DND-41 (cell line): ENCODE measurements around the gene KCNIP1.

Experiments used
- ATAC-seq: fragments of 200-7000 bp; cut with Tn5 transposase; 3 replicates; pipeline ENCODE4 v1.9.1; 2021; ENCODE audit warnings: low read depth; ENCODE audit not compliant: insufficient read depth
- DNase-seq: peaks from one replicate; pipeline ENCODE4 v3.0.0-alpha.2; 2020
- H2AFZ ChIP-seq: 2 replicates; pipeline ENCODE4 v1.6.0; 2012; ENCODE audit warnings: low read depth, low read length
- H3K27ac ChIP-seq: 2 replicates; pipeline ENCODE4 v1.5.1; 2012; ENCODE audit warnings: low read length, inconsistent platforms
- H3K27me3 ChIP-seq: fragments of 200-600 bp; sonication (generic); 2 replicates; pipeline ENCODE4 v1.6.0; 2012; ENCODE audit warnings: low read length, mild to moderate bottlenecking, inconsistent platforms; ENCODE audit not compliant: insufficient read depth, poor library complexity
- H3K36me3 ChIP-seq: 2 replicates; pipeline ENCODE4 v1.5.1; 2012; ENCODE audit warnings: low read length, inconsistent platforms; ENCODE audit not compliant: insufficient read depth
- H3K4me1 ChIP-seq: 2 replicates; pipeline ENCODE4 v1.5.1; 2012; ENCODE audit warnings: mild to moderate bottlenecking, low read length; ENCODE audit not compliant: insufficient read depth
- H3K4me2 ChIP-seq: 2 replicates; pipeline ENCODE4 v1.6.0; 2012; ENCODE audit warnings: mild to moderate bottlenecking, moderate library complexity, low read length, inconsistent platforms; ENCODE audit not compliant: insufficient read depth
- H3K4me3 ChIP-seq, 2 experiments: fragments of 200-600 bp in 1 of 2; shearing (Covaris generic) in 1 of 2; 2 replicates each; pipeline ENCODE4 v1.5.1; 2012 to 2016; ENCODE audit warnings: inconsistent platforms in 2 of 2, low read length in 2 of 2, mild to moderate bottlenecking in 2 of 2, low read depth in 1 of 2, moderate library complexity in 1 of 2
- H3K79me2 ChIP-seq: 2 replicates; pipeline ENCODE4 v1.6.0; 2012; ENCODE audit warnings: low read length, inconsistent platforms; ENCODE audit not compliant: insufficient read depth
- H3K9ac ChIP-seq: 2 replicates; pipeline ENCODE4 v1.6.0; 2012; ENCODE audit warnings: low read depth, mild to moderate bottlenecking, inconsistent platforms, low read length, moderate library complexity
- H3K9me3 ChIP-seq: 2 replicates; pipeline ENCODE4 v1.5.1; 2012; ENCODE audit warnings: low read length, moderate library complexity, mild to moderate bottlenecking, inconsistent platforms; ENCODE audit not compliant: insufficient read depth, severe bottlenecking
- H4K20me1 ChIP-seq: 2 replicates; pipeline ENCODE4 v1.6.0; 2012; ENCODE audit warnings: low read length; ENCODE audit not compliant: insufficient read depth
- EZH2 ChIP-seq: IDR thresholded peaks from 3 replicates; pipeline ENCODE4 v1.6.1; 2012; ENCODE audit warnings: borderline replicate concordance, low read depth, mild to moderate bottlenecking, moderate library complexity, low read length, inconsistent platforms; ENCODE audit not compliant: severe bottlenecking
- TF ChIP-seq, protein P1 (sequence below): IDR thresholded peaks from 2 replicates; pipeline ENCODE4 v1.5.1; 2012; ENCODE audit warnings: borderline replicate concordance, low read length, moderate library complexity, mild to moderate bottlenecking; ENCODE audit not compliant: poor library complexity, severe bottlenecking; ENCODE audit errors: extremely low read depth

KCNIP1 gene

DNA sequence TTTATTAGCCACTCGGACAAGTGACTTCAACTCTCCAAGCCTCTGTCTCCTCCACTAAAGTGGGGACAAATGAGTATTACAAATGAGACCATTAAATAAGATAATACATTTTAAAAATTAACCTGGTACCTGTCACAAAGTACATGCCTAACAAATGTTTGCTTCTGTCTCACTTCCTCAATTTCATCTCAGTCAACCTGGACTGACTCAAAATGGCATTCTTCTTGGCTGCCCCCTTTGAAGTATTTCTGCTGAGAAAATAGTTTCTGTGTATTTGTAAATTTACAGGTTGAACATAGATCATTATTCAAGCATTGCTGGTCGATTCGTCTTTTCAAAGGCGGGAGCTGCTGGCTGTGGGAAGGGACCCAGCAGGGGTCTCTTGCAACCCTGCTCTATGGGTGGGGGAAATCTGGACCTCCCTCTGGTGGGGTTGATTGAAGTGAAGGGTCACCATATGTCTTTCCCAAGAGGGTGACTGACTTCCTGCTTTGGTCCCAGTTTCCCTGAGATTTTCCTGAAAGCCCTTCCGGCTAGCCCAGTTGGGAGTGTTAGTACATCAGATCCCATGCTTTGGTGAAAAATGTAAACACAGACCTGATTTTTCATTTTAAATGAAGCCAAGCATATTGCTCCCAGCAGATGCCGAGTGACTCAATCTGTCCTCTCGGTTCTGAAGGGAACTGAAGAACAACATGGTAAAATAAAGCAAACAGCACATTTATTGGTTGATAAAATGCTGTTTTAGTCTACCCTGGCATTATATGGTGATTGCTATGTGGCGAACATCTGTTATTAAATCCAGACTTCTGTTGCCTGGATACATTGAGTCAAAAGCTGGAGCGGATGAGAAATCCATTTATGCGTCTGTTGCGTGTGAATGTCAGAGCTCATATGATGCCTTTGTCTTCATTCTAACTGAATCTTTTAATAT, 73.0 kb downstream of the KCNIP1 start:
- H2AFZ ChIP-seq, result no peak overlapping the region
- H3K27me3 ChIP-seq, result peaks cover 22% of the 10 kb centered on the region
- H3K4me3 ChIP-seq, result no peak overlapping the region
- no peak overlapping the region for H3K9ac ChIP-seq
- ATAC-seq (no peak), DNase-seq (no peak)
- no peaks in the 10 kb centered on the region for H3K4me1 ChIP-seq
- TF ChIP-seq, protein P1, sequence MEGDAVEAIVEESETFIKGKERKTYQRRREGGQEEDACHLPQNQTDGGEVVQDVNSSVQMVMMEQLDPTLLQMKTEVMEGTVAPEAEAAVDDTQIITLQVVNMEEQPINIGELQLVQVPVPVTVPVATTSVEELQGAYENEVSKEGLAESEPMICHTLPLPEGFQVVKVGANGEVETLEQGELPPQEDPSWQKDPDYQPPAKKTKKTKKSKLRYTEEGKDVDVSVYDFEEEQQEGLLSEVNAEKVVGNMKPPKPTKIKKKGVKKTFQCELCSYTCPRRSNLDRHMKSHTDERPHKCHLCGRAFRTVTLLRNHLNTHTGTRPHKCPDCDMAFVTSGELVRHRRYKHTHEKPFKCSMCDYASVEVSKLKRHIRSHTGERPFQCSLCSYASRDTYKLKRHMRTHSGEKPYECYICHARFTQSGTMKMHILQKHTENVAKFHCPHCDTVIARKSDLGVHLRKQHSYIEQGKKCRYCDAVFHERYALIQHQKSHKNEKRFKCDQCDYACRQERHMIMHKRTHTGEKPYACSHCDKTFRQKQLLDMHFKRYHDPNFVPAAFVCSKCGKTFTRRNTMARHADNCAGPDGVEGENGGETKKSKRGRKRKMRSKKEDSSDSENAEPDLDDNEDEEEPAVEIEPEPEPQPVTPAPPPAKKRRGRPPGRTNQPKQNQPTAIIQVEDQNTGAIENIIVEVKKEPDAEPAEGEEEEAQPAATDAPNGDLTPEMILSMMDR, result no peak
- TF ChIP-seq EZH2, result no peak
- no peaks in the 10 kb centered on the region for H3K36me3 ChIP-seq
- H3K9me3 ChIP-seq, result no peaks in the 10 kb centered on the region
- no peaks in the 10 kb centered on the region for H3K79me2 ChIP-seq
- H4K20me1 ChIP-seq, result no peaks in the 10 kb centered on the region
- no peak overlapping the region for H3K27ac ChIP-seq
- no peak overlapping the region for H3K4me2 ChIP-seq

DNA sequence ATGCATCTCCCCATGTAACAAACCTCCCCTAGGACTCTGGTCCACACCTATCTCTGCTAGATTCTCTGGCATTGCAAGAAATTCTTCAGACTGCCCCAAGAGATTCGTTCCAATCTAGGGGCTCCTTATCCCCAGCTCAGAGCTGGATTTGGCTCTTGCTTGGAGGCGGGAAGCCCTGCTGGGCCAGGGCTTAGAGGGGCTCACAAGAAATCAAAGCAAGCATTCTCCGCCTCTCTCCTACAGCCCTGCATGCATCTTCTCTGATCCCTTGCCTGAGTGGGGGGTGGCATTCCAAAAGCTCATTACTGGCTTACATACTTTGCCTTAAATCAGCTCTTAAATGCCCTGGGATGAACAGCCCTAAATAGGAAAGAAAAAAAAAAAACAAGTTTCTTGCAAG, 75.8 kb downstream of the KCNIP1 start:
- H3K27ac ChIP-seq, result no peak overlapping the region
- TF ChIP-seq EZH2, result no peak
- TF ChIP-seq, protein P1, result no peak
- no peaks in the 10 kb centered on the region for H3K36me3 ChIP-seq
- no peak for ATAC-seq
- H3K9ac ChIP-seq, result no peak overlapping the region
- H3K4me1 ChIP-seq, result no peaks in the 10 kb centered on the region
- DNase-seq, result no peak
- H3K9me3 ChIP-seq, result no peaks in the 10 kb centered on the region
- no peak overlapping the region for H3K4me2 ChIP-seq
- no peak overlapping the region for H3K4me3 ChIP-seq
- H4K20me1 ChIP-seq, result no peaks in the 10 kb centered on the region
- no peak overlapping the region for H2AFZ ChIP-seq
- H3K79me2 ChIP-seq, result no peaks in the 10 kb centered on the region
- H3K27me3 ChIP-seq, result peaks cover 8% of the 10 kb centered on the region

DNA sequence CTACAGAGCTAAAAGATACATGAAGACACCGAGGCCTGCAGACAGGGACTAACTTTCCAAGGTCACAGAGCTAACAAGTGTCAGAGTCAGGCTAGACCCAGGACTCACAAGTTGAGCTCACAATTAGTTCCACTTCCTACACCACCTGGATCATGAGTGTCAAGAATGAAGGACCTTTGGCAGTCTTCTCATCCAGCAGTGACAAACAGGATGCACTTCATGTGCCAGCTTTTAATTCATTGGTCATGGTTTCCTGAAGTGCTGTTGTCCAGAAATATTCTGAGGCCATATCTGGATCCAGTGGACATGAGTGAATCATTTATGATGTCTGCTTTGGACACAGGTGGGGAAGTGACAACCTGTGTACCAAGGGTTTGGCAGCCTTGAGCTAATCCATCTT, 77.4 kb downstream of the KCNIP1 start:
- Histone ChIP-seq H3K79me2 (no peaks in the 10 kb centered on the region), H3K27ac (no peak overlapping the region), H4K20me1 (no peaks in the 10 kb centered on the region), H3K9me3 (no peaks in the 10 kb centered on the region), H3K4me2 (no peak overlapping the region), H3K4me3 (no peak overlapping the region), H3K36me3 (no peaks in the 10 kb centered on the region), H3K27me3 (no peaks in the 10 kb centered on the region), H2AFZ (no peak overlapping the region), H3K4me1 (no peaks in the 10 kb centered on the region), H3K9ac (no peak overlapping the region)
- no peak for DNase-seq
- ATAC-seq, result no peak
- TF ChIP-seq, protein P1, result no peak
- no peak for TF ChIP-seq EZH2
